Eye (tissue), 1 donor: ENCODE measurements around the gene DHX38.

ENCODE experiments used
- DNase-seq: peaks from one replicate; pipeline ENCODE4 v3.0.0-alpha.2; 2015

Gene DHX38

GRCh38 chr16:72123426-72123825 is 29.8 kb downstream of the DHX38 start:
- no peak for DNase-seq

GRCh38 chr16:72124148-72124547 is 30.5 kb downstream of the DHX38 start:
- DNase-seq: no peak

DNA sequence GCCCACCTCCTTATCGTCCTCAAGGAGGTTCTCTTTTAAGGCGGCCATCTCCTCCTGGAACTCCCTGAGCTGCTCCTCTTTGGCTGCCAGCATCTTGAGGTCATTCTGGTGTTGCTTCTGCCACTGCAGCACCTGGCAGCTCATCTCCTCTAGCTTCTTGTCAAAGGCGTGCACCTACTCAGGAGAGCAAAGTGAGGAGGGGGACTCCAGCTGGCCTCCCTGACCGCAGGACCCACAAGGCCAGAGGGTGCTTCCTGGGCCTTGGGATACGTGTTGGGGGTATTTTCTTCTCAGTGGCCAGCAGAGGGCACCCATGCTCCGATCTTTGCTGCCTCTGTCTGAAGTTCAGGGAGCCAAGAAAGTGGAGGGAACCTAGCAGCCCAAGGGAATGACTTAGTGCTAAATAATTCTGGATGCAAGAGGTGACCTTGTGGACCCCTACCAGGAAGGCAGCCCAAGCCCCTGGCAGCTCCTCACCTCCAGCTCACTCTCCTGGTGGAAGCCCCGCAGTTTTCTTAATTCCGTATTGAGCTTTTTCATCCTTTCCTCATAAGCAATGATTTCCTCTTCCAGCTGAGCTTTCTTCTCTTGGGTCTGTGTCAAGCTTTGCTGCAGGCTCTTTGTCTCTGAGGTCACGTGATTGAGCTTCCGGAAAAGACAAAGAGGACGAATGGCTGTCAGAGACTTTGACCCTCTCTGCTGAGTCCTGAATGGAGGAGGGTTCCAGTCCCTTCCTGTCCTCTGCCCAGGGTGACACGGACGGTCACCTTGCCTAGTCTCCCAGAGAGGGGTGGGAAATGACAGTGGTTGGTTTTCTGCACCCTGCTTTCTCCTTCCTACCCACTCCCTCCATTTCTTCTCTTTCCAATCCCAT is 31.4 kb downstream of the DHX38 start:
- DNase-seq: peak; percentile 90

DNA sequence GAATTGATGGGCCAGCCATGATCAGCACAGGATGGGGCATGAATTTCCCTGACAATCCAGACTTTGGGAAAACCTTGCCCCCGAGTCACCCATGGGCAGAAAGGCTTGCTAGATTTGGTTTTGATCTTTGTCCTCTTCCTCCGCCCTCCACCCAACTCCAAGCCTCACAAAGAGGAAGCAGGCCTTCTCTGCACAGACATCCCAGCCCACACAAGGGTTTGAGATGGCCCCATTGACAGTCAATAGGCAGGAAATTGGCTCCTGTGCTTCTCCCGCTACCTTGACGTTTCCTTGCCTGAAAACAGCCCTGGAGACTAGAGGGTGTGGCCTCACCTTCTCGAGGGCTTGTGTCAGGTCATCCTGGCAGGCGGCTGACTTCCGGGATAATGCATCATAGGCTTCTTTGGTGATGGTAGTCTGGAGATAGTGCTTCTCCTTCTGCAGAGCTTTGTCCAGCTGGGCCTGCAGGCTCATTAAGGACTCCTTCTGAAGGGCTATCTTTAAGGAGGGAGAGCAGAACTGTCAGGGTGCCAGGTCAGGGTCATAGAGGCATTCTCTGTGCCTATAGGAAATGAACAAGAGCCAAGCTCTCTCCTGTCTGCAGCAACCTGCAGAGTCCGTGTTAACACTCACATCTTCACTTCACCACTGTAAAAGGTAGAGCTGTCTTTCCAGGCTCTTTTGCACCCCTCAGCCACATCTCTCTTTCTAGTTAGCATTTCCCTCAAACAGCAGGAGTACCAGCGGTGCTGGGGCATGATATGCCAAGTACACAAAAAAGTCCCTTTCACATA is 32.2 kb downstream of the DHX38 start:
- no peak for DNase-seq

GRCh38 chr16:72126429-72126765 is 32.8 kb downstream of the DHX38 start:
- peak; percentile 65 for DNase-seq

DNA sequence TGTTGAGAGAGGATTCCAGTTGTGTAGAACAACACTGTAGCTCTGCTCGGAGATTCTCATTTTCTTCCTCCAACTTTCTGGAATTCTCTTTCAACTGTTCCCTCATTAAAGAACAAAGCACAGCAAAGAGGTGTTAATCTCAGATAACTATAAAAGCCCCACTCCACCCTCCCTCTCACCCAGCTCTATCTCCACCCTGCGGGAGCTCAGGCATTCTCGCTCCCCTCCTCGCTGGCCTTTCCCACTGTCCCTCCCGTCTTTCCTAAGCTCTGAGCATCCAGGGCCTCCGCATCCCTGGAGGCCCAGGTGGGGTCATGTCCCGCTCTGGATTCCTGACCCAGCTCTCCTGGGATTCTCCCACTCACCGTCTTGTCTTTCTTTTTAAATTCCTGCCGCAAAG is 35.1 kb downstream of the DHX38 start:
- no peak for DNase-seq

DNA sequence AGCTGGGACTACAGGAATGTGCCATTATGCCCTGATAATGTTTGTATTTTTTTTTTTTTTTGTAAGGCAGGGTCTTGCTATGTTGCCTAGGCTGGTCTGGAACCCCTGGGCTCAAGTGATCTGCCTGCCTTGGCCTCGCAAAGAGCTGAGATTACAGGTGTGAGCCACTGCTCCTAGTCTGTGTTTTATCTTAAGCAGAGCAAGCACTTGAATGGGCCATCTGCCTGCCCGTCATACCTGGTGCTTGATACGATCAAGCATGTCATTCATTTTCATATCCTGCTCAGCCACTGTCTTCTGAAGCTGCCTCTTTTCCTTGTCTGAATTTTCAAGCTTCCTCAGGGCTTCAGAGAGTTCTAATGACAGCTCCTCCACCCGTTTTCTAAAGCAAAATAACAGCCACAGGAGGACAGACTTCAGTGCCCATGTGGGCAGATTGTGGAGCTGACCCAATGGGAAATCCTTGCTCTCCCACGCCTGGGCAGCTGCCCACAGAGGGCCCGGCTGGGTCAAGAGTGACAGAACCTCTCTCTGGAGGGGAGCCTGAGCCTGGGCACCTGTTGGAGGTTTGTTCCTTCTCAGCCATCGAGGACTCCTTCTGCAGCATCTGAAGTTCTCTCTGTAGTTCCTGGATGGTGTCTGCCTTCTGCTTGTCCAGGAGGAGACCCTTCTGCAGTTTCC is 36.5 kb downstream of the DHX38 start:
- no peak for DNase-seq

- no peak for DNase-seq
These were observed 37.4 kb downstream of the DHX38 start for GRCh38 chr16:72131036-72131435.

DNA sequence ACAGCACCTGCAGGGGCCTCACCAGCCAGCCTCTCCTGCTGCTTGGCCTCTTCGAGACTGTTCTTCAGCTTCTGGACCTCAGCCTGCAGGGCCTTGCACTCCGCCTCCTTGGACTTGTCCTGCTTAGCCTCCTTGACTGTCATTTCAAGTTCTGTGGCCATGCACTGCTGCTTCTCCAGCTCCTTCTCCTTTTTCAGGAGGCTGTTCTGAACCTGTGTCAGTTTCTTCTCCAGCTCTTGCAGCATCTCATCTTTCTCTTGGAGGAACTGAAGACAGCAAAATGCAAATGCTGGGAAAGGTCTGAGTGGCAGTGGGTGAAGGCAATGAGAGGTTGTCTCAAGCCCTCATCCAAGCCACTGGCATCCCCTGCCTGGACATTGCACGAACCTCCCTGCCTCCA is 39.1 kb downstream of the DHX38 start:
- DNase-seq: no peak

DNA sequence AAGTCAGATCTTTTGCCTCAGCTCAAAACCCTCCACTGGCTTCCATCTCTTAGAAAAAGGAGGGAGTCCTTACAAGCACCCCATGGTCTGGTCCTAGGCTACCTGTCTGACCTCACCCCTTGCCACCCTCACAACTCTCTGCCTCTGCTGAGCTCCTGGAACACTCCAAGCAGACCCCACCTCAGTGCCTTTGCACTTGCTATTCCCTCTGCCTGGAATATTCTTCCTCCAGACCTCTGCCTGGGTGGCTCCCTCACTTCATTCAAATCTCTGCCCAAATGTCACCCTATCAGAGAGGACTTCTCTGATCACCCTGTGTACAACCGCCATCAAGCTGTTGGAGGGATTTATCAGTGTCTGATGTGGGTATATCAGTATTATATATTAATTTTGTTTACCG is 40.9 kb downstream of the DHX38 start:
- no peak for DNase-seq

DNA sequence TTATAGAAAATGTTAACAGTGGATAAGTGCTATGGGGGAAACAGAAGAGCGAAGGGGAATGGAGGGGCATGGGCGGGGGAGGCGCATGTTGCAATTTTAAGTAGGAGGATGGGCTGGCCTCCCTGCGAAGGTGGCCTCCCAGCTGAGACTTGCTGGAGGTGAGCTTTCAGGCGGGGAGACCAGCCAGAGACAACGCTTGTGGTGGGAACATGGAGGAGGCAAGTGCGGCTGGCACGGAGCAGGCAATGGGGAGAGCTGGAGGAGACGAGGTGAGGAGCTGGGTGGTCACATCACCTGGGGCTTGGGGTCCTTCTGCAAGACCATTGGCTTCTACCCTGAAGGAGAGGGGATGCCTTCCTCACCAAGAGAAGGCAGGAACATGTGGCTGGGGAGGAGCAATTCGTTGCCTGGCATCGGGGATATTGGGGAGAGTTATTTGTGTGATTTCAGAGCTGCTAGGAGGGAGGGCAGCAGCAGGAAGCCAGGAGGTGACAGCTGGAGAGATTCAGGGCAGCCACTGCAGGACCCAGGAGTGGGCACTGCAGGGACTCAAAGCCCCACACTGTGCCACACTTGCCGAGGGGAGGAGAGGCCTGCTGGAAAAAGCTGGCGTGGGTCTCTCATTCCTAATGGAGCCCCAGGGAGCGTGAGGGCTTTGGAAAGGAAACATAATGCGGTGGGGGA is 43.9 kb downstream of the DHX38 start:
- DNase-seq: no peak

- DNase-seq: no peak
These were observed 44.5 kb downstream of the DHX38 start for GRCh38 chr16:72138064-72138572.

GRCh38 chr16:72139908-72140307 is 46.3 kb downstream of the DHX38 start:
- DNase-seq: no peak

DNA sequence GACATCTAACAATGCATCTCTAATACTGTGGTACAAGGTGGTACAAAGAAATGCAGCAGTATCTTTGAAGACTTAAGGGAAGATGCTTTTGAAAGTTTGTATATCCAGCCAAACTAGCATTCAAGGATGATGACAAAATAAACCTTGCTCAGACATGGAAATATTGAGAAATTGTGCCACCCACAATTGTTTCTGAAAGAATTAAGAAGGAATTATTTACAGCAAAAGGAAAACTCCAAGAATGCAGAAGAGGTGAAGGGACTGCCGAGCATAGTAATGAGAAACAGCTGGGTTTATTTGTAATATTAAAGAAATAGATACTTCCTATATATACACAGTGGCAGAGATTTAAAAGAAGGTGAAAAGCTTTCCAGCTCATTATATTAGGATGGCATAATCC is 48.8 kb downstream of the DHX38 start:
- no peak for DNase-seq

DNA sequence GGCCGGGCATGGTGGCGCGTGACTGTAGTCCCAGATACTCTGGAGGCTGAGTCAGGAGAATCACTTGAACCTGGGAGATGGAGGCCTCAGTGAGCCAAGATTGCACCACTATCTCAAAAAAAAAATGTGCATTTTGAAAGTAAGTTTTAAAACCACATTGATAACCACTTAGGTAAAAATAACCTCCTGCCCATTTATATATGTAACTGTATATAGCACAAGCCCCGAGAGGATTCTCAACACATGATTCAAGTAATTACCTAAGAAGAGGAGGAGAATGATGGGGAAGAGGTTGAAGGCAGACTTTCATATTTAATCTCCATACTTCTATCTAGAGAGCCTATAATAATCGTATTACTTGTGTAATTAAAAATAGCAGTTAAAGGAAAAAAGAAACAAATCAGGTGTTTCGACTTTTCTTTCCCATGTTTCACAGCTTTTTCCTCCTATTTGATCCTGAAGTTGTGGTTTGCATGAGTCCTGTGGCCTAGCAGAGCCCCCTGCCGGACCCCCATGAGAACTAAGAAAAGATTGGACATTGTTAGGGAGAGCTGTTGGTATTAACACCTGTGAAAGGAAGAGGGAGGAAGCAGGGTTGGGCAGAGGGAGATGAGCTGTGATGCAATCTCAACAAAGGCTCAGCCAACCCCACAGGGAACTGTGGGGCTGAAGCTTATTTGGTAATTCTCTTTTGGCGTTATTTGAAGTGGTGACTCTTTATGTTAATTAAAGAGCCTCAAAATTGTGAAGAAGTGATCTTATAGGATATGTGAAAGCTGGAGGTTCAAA is 56.2 kb downstream of the DHX38 start:
- no peak for DNase-seq

GRCh38 chr16:72159386-72159785 is 65.7 kb downstream of the DHX38 start:
- DNase-seq: no peak

DNA sequence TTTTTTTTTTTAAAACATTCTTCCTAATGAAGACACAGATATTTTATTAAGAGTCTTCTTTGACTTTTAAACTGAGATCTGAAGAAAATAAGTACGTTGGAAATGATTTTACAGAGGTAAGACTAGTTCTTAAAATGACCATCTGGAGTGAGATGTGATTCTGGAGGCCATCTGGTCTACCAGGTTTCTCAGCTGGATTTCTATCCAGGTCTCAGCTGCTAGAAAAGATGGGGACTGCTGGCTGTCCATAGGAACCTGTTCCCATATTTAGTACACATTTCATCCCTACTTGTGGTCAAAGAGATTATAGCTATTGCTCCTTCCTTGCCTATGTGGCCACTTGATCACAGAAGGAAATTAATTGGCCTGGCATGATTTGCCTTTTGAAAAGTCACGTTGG is 66.2 kb downstream of the DHX38 start:
- DNase-seq: no peak

DNA sequence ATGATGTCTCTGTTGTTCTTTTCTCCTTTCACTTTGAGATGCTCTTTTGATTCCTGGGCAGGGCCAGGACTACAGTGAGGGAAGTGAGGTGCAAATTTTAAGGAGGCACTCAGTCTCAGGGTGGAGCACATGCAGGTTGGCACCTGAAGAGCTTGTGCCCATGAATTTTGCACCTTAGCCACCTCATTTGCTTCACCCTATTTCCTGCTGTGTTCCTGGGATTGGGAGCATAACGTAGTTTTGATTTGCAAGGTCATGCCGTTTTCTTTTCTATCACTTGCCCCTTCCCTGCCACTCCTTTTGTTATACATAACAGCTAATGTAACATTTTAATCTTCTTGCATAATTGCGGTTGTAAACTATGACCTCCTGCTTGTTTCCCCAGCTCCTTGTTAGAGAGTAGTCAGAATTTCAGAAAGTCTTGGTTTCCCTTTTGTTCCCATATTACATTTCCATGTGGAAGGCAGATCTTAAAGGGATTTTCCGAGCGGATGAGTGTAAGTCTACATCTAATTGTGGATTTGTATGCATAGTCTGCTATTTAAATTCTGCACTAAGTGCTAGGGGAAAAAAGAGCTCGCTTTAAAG is 68.6 kb downstream of the DHX38 start:
- DNase-seq: no peak
